Mesenchymal stem cell (in vitro differentiated cells and primary cell): Measurements from ENCODE around the gene WAPL.

Experiments used
- DNase-seq: peaks from one replicate; pipeline ENCODE4 v3.0.0-alpha.2; 2013
- H2AFZ ChIP-seq: one replicate; pipeline ENCODE4 v1.6.1; 2013; ENCODE audit warnings: low read depth, mild to moderate bottlenecking, control low read depth, inconsistent platforms, low read length, moderate library complexity
- H2AK5ac ChIP-seq: 2 replicates; pipeline ENCODE4 v1.6.1; 2013; ENCODE audit warnings: low read length, moderate library complexity, mild to moderate bottlenecking, inconsistent platforms; ENCODE audit not compliant: severe bottlenecking
- H2BK120ac ChIP-seq: one replicate; pipeline ENCODE4 v1.6.1; 2013; ENCODE audit warnings: low read depth, mild to moderate bottlenecking, inconsistent platforms, low read length, moderate library complexity
- H2BK12ac ChIP-seq, 2 experiments: one replicate each; pipeline ENCODE4 v1.6.1; 2013; ENCODE audit warnings: inconsistent platforms in 2 of 2, low read length in 2 of 2, mild to moderate bottlenecking in 2 of 2, moderate library complexity in 2 of 2, control low read depth in 1 of 2
- H2BK15ac ChIP-seq: one replicate; pipeline ENCODE4 v1.6.1; 2013; ENCODE audit warnings: mild to moderate bottlenecking, low read depth, inconsistent platforms; ENCODE audit not compliant: poor library complexity, severe bottlenecking
- H2BK5ac ChIP-seq: 2 replicates; pipeline ENCODE4 v1.6.1; 2013; ENCODE audit warnings: low read depth, mild to moderate bottlenecking, low read length, control low read depth, inconsistent platforms; ENCODE audit not compliant: poor library complexity, severe bottlenecking
- H3K14ac ChIP-seq, 2 experiments: one replicate each; pipeline ENCODE4 v1.6.1; 2013; ENCODE audit warnings: inconsistent platforms in 2 of 2, low read length in 2 of 2, control low read depth in 1 of 2, mild to moderate bottlenecking in 1 of 2, moderate library complexity in 1 of 2
- H3K18ac ChIP-seq, 2 experiments: one replicate each; pipeline ENCODE4 v1.6.1; 2013; ENCODE audit warnings: inconsistent platforms in 2 of 2, low read length in 2 of 2, control low read depth in 1 of 2, low read depth in 1 of 2, mild to moderate bottlenecking in 1 of 2
- H3K23ac ChIP-seq, 2 experiments: one replicate each; pipeline ENCODE4 v1.6.1; 2013; ENCODE audit warnings: inconsistent platforms in 2 of 2, low read length in 2 of 2, mild to moderate bottlenecking in 2 of 2, moderate library complexity in 2 of 2, control low read depth in 1 of 2
- H3K27ac ChIP-seq: 2 replicates; pipeline ENCODE4 v1.5.1; 2013; ENCODE audit warnings: mild to moderate bottlenecking, moderate library complexity, low read length, control low read depth, inconsistent platforms; ENCODE audit not compliant: poor library complexity, severe bottlenecking
- H3K27me3 ChIP-seq, 2 experiments: 2 replicates each; pipeline versions ENCODE4 v1.6.1 to v1.7.0; 2013; ENCODE audit warnings: low read length in 2 of 2, mild to moderate bottlenecking in 2 of 2, moderate library complexity in 2 of 2, control low read depth in 1 of 2, inconsistent platforms in 1 of 2; ENCODE audit not compliant: control insufficient read depth in 1 of 2, insufficient read depth in 1 of 2
- H3K36me3 ChIP-seq, 2 experiments: 2 replicates each; pipeline versions ENCODE4 v1.6.1 to v1.7.0; 2013; ENCODE audit warnings: low read length in 2 of 2, control low read depth in 1 of 2, inconsistent platforms in 1 of 2, low read depth in 1 of 2, mild to moderate bottlenecking in 1 of 2; ENCODE audit not compliant: insufficient read depth in 2 of 2, control insufficient read depth in 1 of 2
- H3K4ac ChIP-seq, 2 experiments: one replicate each; pipeline ENCODE4 v1.6.1; 2013; ENCODE audit warnings: inconsistent platforms in 2 of 2, low read length in 2 of 2, mild to moderate bottlenecking in 2 of 2, moderate library complexity in 2 of 2, control low read depth in 1 of 2, low read depth in 1 of 2
- H3K4me1 ChIP-seq: 2 replicates; pipeline ENCODE4 v1.6.1; 2013; ENCODE audit warnings: low read depth, low read length, control low read depth; ENCODE audit not compliant: control insufficient read depth, insufficient read depth
- H3K4me2 ChIP-seq: 2 replicates; pipeline ENCODE4 v1.6.1; 2013; ENCODE audit warnings: low read length, mild to moderate bottlenecking, inconsistent platforms; ENCODE audit not compliant: poor library complexity, severe bottlenecking
- H3K4me3 ChIP-seq, 2 experiments: 2 replicates each; pipeline versions ENCODE4 v1.5.1 to v1.7.0; 2013; ENCODE audit warnings: low read length in 2 of 2, mild to moderate bottlenecking in 2 of 2, control low read depth in 1 of 2, low read depth in 1 of 2; ENCODE audit not compliant: insufficient read depth in 1 of 2
- H3K79me1 ChIP-seq: replicated peaks from 2 replicates; pipeline ENCODE4 v1.6.1; 2013; ENCODE audit warnings: mild to moderate bottlenecking, control low read depth, low read length, inconsistent platforms; ENCODE audit not compliant: poor library complexity, severe bottlenecking
- H3K9ac ChIP-seq: 2 replicates; pipeline ENCODE4 v1.7.0; 2013; ENCODE audit warnings: mild to moderate bottlenecking, low read length, moderate library complexity
- H3K9me3 ChIP-seq: 2 replicates; pipeline ENCODE4 v1.7.0; 2013; ENCODE audit warnings: mild to moderate bottlenecking, low read length; ENCODE audit not compliant: control insufficient read depth
- H4K8ac ChIP-seq: one replicate; pipeline ENCODE4 v1.6.1; 2013; ENCODE audit warnings: inconsistent platforms, mild to moderate bottlenecking, low read length, moderate library complexity
- H4K91ac ChIP-seq: one replicate; pipeline ENCODE4 v1.6.1; 2013; ENCODE audit warnings: mild to moderate bottlenecking, low read length, inconsistent platforms
- WGBS: methylation state at CpG from one replicate; pipeline ENCODE4 v1.1.7; 2013; ENCODE audit warnings: mixed read lengths; 5-methylcytosine and 5-hydroxymethylcytosine counted together

The WAPL gene

GRCh38 chr10:86415583-86415982 is 106.0 kb downstream of the WAPL start:
- peak overlapping the region in 1 of 2 experiments; percentile 43 for H3K18ac ChIP-seq
- 78% methylated on average over 5 of the region's 5 CpGs for WGBS

GRCh38 chr10:86415116-86415515 is 106.5 kb downstream of the WAPL start:
- Histone ChIP-seq H2AK5ac (no peak overlapping the region), H3K36me3 (no peaks in the 10 kb centered on the region), H3K79me1 (no peaks in the 10 kb centered on the region), H3K9ac (no peak overlapping the region), H3K4ac (no peak overlapping the region), H3K4me3 (no peak overlapping the region), H3K23ac (no peak overlapping the region), H2AFZ (no peak overlapping the region), H3K27ac (no peak overlapping the region), H3K4me1 (peaks cover 5% of the 10 kb centered on the region), H3K4me2 (no peak overlapping the region), H3K14ac (no peak overlapping the region), H3K27me3 (peaks cover 0 to 10% of the 10 kb centered on the region in 2 experiments), H3K18ac (no peak overlapping the region), H2BK120ac (no peak overlapping the region), H2BK15ac (no peak overlapping the region), H2BK12ac (no peak overlapping the region), H4K8ac (no peak overlapping the region), H2BK5ac (no peak overlapping the region), H3K9me3 (no peaks in the 10 kb centered on the region), H4K91ac (no peak overlapping the region)
- WGBS: 84% methylated on average over 2 of the region's 3 CpGs
- no peak for DNase-seq

More at GRCh38 chr10:86415583-86415982, 106.0 kb downstream of the WAPL start:
- no peak overlapping the region for H2BK120ac ChIP-seq
- no peak overlapping the region for H2BK5ac ChIP-seq
- no peaks in the 10 kb centered on the region for H3K79me1 ChIP-seq
- H3K36me3 ChIP-seq: no peaks in the 10 kb centered on the region
- no peak overlapping the region for H2BK12ac ChIP-seq
- no peaks in the 10 kb centered on the region for H3K9me3 ChIP-seq
- H3K4me1 ChIP-seq: peaks cover 5% of the 10 kb centered on the region
- H4K91ac ChIP-seq: no peak overlapping the region
- no peak overlapping the region for H3K23ac ChIP-seq
- no peak for DNase-seq
- H3K4me3 ChIP-seq: no peak overlapping the region
- H3K27me3 ChIP-seq: peaks cover 0 to 10% of the 10 kb centered on the region in 2 experiments
- no peak overlapping the region for H3K4ac ChIP-seq
- no peak overlapping the region for H3K9ac ChIP-seq
- H4K8ac ChIP-seq: no peak overlapping the region
- H3K27ac ChIP-seq: no peak overlapping the region
- no peak overlapping the region for H2BK15ac ChIP-seq
- no peak overlapping the region for H3K14ac ChIP-seq
- no peak overlapping the region for H2AK5ac ChIP-seq
- no peak overlapping the region for H2AFZ ChIP-seq
- no peak overlapping the region for H3K4me2 ChIP-seq

- 24% methylated on average over 3 of the region's 6 CpGs for WGBS
These were observed 108.4 kb downstream of the WAPL start for GRCh38 chr10:86413046-86413728.

GRCh38 chr10:86411852-86412560 is 109.6 kb downstream of the WAPL start:
- Histone ChIP-seq H3K4me3 (no peak overlapping the region), H3K18ac (peak overlapping the region; percentile 75 to 77), H2BK5ac (no peak overlapping the region), H4K8ac (peak overlapping the region; percentile 71), H3K23ac (no peak overlapping the region), H3K4me1 (peaks cover 5% of the 10 kb centered on the region), H3K4me2 (no peak overlapping the region), H3K27me3 (peaks cover 0 to 3% of the 10 kb centered on the region in 2 experiments), H2AK5ac (peak overlapping the region; percentile 15), H3K4ac (peak overlapping the region in 1 of 2 experiments; percentile 32), H3K9me3 (no peaks in the 10 kb centered on the region), H3K9ac (no peak overlapping the region), H3K14ac (no peak overlapping the region), H2BK15ac (no peak overlapping the region), H3K27ac (peak overlapping the region; percentile 78), H2AFZ (no peak overlapping the region), H3K79me1 (no peaks in the 10 kb centered on the region), H2BK12ac (peak overlapping the region in 1 of 2 experiments; percentile 59), H2BK120ac (no peak overlapping the region), H4K91ac (peak overlapping the region; percentile 61), H3K36me3 (no peaks in the 10 kb centered on the region)
- no peak for DNase-seq
- WGBS: 94% methylated on average over 4 of the region's 6 CpGs

More at GRCh38 chr10:86413046-86413728, 108.4 kb downstream of the WAPL start:
- no peak overlapping the region for H3K4me2 ChIP-seq
- H2BK120ac ChIP-seq: no peak overlapping the region
- H2AK5ac ChIP-seq: no peak overlapping the region
- H3K23ac ChIP-seq: no peak overlapping the region
- no peak overlapping the region for H2BK12ac ChIP-seq
- no peak overlapping the region for H2BK5ac ChIP-seq
- peaks cover 0 to 7% of the 10 kb centered on the region in 2 experiments for H3K27me3 ChIP-seq
- no peak overlapping the region for H4K91ac ChIP-seq
- no peaks in the 10 kb centered on the region for H3K79me1 ChIP-seq
- no peak overlapping the region for H2AFZ ChIP-seq
- peak; percentile 80 for DNase-seq
- H3K4me1 ChIP-seq: peaks cover 5% of the 10 kb centered on the region
- H3K9ac ChIP-seq: no peak overlapping the region
- no peaks in the 10 kb centered on the region for H3K36me3 ChIP-seq
- no peak overlapping the region for H3K4me3 ChIP-seq
- H3K27ac ChIP-seq: no peak overlapping the region
- H3K18ac ChIP-seq: no peak overlapping the region
- H2BK15ac ChIP-seq: no peak overlapping the region
- H3K9me3 ChIP-seq: no peaks in the 10 kb centered on the region
- no peak overlapping the region for H3K4ac ChIP-seq
- H4K8ac ChIP-seq: no peak overlapping the region
- no peak overlapping the region for H3K14ac ChIP-seq
